HG02571 (cell line): ENCODE results near the gene DSCAM.
"Not testable (repeated sequence)": the region's sequence is repeated elsewhere in the genome, so short reads cannot be mapped to it uniquely, and the experiment has no call there.

ENCODE experiments used
- ATAC-seq: cut with Tn5 transposase; IDR thresholded peaks from one replicate; pipeline ENCODE4 v1.9.1; 2021; ENCODE audit warnings: mild to moderate bottlenecking, moderate library complexity; ENCODE audit not compliant: unreplicated experiment

Gene DSCAM

DNA sequence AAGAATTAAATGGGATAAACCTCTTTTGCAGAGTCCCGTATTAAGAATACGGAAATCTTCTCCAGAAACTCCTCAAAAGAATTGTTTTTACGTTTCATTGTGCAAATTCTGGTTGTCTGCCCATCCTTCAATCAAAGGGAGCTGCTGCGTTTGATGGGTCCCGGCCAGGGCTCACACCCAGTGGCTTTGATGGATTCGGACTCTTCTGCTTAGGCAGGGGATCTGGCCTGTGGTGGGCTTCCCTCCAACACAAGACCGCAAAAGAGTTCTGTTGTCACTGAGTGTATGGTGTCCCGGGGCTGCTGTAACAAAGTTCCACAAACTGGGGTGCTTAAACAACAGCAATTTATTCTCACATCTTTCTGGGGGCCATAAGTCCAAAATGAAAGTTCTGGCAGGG is 577.7 kb downstream of the DSCAM start:
- no peak for ATAC-seq

DNA sequence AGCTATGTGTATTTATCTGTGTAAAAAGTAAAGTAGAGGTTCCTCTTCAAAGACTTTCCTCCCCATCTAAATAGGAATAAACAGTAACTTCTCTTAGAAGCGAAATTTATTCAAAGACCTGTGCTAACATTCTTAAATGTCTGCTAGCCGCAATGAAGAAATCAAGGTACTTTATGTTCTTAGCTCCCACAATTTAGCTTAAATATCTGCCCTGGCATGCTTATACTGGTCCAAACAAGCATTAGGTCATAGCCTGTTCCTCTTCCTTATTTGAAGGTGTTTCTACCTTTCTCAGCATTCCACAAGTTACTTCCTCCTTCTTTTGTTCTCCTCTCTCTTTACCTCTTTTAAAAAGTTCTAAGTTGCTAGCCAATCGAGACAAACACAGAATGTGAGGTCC is 588.5 kb downstream of the DSCAM start:
- not testable (repeated sequence) for ATAC-seq

DNA sequence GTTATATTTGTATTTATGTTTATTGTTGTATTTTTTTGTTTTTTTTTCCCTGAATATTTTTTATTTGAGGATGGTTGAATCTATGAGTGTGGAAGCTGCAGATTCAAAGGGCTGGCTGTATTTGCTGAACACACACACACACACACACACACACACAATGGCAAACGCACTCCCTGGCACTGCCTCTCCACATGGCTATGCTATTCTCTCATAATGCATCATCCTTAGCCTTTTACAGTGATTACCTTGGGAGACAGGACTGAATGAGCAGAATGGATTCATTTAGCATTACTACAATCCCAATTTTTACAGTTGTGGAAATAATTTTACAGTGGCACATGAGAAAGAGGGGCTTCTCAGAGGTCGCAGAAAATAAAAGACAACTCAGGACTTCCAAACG is 589.6 kb downstream of the DSCAM start:
- no peak for ATAC-seq

DNA sequence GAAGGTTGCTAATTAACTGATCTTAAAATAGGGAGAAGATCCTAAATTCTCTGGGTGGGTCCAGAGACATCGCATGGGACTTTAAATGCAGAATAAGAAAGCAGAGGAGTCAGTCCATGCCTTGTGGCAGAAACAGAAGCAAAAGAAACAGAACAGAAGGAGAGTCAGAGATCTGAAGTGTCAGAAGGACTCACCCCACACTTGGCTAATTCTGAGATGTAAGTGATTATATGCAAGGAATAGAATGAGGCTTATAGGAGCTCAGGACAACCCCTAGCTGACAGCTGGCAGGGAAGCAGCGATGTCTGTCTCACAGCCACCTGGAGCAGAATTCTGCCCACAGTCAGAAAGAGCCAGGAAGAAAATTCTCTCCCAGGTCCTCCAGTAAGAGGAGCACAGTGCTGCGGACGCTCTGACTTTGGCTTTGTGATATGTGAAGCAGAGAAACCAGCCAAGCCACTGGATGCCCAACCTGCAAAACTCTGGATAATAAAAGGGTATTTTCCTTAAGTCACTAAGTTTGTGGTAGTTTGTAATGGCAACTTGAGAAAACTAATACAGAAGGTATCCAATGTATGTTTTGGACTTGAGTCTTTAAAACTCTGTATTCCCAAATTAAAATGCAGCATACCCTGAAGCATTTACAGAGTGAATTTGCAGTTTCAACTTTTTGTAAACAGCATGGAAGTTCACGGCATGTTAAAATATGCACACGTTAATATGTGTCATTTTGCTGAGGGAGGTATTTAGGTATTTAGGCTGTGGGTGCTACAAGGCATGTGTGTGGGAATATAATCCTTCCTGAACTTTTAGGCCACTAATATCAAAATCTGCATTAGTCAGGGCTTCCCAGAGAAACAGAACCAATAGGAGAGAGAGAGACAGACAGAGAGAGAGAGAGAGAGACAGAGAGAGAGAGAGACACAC is 591.2 kb downstream of the DSCAM start:
- no peak for ATAC-seq

DNA sequence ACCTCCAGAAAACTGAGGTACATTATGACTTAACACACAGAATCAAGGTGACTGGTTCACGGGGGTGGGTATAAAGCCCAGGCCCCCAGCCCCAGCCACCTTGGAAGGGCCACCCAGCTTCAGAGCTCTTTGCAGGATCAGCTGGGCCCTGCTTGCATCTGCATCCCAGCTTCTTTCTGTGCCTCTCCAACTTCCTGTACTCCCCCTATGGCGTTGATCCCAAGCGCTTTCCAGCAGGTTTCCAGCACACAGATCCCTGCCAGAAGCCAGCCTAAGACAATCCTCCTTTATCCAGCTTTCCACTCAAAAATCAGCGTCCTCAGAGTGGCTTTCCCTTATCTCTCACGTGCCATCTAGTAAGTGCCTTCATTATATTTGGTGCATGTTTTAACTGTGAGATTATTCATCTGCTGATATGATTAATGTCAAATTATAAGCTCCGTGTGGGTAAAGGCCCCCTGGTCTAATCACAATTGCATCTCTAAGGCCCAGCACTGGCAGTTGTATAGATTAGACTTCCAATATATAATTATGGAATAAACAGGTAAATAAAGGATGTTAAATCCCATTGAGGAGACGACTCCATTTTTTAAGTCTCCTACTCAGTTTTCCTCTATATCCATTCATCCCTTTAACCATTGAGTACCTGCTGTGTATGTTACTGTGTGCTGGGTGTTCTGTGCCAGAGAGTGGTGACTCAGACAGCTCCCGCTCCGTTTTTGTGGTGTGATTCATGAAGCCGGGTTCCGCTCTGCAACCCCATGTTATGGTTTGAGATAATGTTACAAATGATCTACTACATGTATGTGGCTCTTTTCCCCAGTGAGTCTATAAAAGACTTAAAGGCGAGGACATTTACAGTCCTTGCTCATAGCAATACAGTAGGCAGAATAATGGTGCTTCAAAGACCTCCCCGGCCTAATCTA is 592.2 kb downstream of the DSCAM start:
- no peak for ATAC-seq

DNA sequence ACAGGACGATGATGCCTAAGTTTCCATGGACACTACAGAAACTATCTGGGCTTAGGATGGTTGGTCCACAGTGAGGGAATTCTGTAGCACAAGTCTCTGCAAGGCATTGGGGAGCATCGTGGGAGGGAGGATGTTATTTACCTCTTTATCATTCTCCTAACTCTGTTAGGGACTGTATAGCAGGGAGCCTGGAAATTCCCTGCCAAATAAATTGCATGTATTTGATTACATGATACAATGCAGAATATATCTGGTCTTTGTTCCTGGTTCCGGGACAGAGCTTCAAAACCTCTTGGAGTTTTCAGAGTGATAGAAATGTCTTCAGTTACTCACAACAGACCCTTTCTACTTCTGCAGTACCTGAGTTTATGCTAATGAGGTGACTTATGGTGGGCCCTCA is 593.8 kb downstream of the DSCAM start:
- ATAC-seq, result no peak

DNA sequence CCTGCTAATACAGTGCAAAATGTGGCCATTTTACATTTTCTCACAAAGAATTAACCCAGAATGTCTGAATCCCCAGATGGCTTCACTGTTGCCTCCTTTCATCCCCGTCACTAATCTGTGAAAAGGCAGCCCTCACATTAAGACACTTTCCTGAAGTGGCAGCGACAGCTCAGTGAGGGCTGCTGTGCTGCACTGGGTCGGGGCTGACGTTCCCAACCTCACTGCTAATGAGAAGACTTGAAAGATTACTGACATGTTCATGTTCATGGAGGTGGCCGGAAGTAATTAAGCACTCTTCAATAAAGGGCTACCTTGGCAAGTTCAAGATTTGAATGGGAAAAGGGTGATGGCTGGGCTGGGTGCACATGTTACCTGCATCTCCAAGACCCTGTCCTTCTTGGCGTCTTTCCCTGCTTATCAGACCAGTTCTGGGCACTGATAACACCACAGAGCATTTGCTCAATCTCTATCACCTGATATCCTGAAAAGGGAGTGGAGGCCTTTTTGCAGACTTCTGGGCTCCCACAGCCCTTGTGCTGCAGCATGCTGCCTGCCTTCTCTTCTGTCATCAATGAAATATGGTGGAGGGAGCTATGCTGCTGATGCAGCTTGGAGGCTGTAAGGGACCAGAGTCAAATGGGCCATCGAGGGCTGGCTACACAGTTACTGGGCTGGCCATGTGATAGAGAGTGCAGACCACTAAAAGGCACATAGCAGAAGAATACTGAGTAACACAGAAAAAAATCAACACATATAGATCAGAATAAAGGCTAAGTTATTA is 596.3 kb downstream of the DSCAM start:
- no peak for ATAC-seq

DNA sequence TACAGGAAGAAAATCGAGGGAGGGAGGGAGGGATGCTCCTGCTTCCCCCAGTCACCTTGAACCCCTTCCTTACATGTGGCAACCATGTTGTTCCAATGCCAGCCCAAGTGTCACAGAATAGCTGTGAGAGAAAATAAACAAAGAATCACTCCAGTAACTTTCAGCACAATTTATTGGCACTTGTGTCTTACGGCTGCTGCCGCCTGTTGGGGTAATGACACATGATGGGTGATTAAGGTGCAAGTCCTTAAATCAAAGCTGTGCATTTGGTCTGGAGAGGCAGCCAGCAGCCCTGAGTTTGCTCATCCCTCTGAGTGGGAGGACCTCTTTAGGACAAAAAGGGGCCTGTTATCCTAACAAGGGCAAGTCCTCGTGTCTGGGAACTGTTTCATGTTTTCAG is 602.0 kb downstream of the DSCAM start:
- ATAC-seq, result no peak

DNA sequence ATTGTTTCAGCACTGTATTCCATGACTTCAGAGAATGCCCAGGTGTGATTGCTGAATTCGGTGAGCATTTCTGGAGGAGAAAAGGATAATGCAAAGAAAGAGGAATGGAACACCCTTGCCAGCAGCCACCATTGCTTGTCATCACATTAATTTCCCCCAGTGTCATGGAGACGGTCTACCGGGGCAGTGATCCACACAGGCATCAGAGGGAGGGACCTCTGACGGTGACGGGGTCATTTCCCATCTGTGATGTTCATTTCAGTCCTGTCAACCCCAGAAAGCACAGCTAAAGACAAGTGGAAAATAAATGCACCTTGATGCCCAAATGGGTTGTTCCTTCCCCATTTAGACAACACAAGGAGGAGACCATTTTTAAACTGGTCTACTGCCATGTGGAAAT is 603.3 kb downstream of the DSCAM start:
- no peak for ATAC-seq

DNA sequence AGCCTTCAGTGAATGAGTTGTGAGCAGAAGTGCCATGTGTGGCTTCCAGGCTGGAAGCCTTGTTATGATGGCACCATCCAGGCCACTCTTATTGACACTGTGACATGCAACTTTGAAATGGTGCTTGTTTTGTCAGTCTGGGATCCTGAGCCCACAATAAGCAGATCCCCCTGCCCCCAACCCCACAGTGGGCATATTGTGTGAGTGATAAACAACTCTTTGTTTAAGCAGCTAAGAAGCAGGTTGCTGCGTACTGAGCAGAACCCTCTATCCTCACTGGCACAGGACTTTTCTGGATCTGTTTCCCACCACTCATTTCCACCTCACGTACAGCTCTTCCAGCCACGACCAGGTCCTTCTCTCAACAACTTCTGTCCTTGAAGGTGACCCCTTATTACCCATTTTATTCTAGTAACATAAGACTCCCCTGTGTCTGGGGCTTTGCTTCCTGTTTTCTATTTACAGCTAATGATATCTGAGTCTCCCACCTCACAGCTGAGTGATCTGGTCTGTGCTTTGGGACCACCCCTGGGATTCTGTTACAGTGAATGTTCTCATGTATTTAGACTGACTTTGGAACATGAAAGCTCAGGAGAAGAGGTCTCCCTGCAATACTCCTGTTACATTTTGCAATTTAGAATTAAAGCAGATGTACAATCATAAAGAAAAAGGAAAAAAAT is 604.2 kb downstream of the DSCAM start:
- ATAC-seq, result no peak

DNA sequence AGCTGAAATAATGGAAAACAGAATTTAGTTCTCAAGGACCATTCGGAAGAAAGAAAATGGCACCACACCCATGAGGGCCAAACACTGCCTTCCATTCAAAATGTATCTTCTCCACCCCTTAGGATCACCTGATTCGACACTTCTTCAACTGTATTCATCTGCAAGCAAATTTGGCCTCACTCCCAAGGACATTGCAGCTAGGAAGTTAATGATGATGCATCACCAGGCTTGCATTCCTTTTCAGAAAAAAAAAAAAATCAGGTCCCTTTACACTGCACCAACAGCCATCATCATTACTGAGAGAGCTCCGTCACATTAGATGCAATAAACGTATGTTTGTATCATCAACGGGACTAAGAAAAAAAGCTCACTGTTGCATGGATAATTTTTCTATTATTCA is 611.4 kb downstream of the DSCAM start:
- ATAC-seq, result no peak

DNA sequence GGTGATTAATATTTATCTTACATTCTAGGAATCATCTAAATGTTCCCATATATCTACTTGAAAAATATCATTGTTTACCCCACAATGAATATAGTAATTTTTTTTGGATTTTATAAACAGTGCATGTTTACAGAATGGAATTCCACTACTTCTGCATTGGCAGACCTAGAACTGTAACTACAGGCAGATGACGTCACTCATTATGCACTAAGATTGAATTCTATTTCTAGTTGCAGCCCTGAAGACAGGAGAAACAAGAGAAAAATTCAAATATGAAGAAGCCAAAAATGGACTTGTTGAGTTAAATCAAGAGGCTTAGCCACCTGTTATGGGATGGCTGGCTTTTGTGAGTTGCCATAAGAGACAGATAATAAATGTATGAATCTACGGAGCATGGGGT is 615.0 kb downstream of the DSCAM start:
- ATAC-seq, result no peak

DNA sequence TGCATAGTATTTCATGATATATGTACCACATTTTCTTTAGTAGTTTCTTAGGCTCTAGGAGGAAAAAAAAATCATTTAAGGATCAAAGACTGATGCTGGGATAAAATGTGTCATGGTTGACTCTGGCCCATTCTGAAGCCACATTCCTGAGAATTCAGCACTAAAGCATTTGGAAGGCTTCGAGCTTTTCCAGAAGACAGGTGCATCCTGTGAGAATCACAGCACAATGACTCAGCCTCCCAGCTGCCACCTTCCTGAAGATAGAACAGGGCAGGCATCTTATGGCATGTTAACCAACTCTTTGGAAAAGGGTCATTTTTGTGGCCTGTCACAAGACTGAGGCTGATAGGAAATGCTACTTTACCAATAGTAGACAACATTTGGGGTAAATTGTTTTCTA is 619.9 kb downstream of the DSCAM start:
- no peak for ATAC-seq

DNA sequence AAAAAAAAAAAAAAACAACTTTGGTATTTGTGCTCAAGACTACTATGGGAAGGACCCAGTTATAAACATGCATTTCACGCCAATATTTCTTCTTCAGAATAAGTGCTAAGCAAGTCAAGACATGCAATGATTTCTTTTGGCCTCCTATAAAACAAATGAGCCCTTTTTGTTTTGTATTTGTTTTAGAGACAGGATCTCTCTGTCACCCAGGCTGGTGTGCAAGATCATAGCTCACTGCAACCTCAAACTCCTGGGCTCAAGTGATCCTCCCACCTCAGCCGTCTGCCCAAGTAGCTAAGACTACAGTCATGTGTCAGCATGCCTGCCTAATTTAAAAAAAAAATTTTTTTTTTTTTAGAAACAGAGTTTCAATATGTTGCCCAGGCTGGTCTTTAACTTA is 631.0 kb downstream of the DSCAM start:
- ATAC-seq, result no peak

DNA sequence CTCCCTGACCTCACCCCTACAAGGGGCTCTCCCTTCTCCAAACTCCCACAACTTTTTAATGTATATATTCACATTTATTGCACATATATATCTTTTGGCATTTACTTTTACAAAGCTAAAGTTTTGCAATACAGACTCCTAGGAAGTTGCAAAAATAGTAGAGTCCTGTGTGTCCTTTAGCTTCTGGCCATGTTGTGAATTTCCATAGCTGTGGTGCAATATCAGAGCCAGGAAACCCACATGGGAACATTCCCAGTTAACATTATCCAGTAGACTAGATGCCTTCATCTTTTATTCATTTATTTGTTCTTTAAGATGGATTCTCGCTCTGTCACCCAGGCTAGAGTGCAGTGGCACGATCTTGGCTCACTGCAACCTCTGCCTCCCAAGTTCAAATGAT is 636.7 kb downstream of the DSCAM start:
- ATAC-seq, result no peak

DNA sequence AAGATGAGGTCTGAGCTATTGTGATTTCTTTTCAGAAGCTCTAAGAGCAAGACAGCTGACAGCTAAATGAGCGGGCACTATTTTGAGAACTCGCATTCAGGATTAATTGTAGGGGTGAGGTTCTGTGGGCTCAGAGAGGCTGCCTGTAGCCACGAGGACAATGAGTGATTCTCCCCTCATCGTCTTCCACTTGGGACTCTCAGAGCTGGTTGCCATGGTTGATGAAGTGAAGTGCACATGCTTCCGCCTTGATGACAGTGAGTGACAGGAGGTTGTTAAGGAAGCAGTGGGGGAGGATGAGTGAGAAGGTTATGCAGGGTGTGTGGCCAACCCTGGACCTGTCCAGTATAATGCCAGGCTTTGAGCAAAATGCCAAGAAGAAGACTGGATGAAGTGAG is 638.0 kb downstream of the DSCAM start:
- no peak for ATAC-seq

DNA sequence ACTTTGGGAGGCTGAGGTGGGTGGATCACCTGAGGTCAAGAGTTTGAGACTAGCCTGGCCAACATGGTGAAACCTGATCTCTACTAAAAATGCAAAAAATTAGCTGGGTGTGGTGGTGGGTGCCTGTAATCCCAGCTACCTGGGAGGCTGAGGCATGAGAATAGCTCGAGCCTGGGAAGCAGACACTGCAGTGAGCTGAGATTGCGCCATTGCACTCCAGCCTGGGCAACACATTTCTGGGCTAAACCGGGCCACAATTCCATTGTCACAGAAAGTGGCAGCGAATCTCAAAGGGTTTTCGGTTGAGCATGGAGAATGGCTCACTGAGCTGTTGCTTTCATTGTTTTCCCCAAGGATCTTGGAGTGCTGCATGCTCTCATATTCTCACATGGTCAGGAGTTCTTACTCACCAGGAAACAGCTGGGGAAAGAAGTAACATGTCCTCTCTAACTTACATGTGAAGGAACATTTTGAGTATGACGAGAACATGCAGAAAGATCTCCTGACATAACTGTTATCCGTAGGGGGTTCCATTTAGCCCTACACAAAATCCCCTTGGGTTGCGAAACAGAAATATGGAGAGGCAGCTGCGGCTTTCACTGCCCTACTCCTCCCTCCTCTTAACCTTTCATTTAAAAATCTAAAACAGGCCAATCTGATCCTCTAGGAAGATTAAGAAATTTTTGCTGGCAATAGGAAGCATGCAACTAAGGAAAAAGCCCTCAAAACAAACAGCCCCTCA is 638.6 kb downstream of the DSCAM start:
- no peak for ATAC-seq

DNA sequence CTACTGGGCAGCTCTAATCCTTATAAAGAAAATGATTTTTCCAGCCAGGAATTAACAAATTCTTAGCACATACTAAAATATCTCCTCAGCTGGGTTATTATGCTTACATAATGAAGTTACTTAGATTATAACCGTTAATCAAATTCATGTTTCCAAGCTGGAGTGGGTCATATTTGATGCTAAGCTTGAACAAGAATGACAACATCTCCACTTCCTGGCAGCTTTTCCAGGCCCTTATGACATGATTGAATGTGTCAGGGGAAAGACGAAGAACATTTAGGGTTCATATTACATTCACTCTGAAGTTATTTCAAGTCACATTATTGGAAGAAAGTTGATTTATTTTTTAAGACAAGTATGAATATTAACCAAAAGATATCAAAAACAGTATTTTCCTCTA is 646.0 kb downstream of the DSCAM start:
- no peak for ATAC-seq

DNA sequence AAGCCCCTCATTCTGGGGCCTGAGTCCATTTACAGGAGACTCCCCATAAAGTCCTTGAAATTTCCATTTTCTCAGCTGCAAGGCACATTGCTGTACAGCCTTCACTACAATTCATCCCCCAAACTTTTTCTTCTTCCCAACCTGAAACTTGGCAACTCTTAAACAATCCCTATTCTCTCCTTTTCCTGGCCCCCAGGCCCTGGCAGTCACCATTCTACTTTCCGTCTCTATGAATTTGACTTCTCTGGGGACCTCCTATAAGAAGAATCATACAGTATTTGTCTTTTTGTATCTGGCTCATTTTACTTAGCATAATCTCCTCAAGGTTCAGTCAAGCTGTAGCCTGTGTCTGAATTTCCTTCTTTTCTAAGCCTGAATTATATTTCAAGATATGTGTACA is 646.8 kb downstream of the DSCAM start:
- no peak for ATAC-seq
